NB4 (cell line): ENCODE data around the gene SFTPB.
A peak's percentile ranks its signal among the peaks of the same experiment; 100 is the strongest.

Source experiments
- DNase-seq: peaks from one replicate; pipeline ENCODE4 v3.0.0; 2010; ENCODE audit warnings: low read depth
- H3K4me3 ChIP-seq: one replicate; pipeline ENCODE4 v1.5.1; 2011; ENCODE audit warnings: mild to moderate bottlenecking, low read depth, low read length, moderate library complexity
- CTCF ChIP-seq: IDR thresholded peaks from one replicate; pipeline ENCODE4 v1.5.1; 2012; ENCODE audit warnings: low read depth, low read length
- MAX ChIP-seq: IDR thresholded peaks from 2 replicates; pipeline ENCODE4 v1.6.1; 2011; ENCODE audit warnings: low read depth, low read length
- MYC ChIP-seq: IDR thresholded peaks from 2 replicates; pipeline ENCODE4 v1.6.1; 2011; ENCODE audit warnings: low read depth, low read length
- POLR2A ChIP-seq: IDR thresholded peaks from 2 replicates; pipeline ENCODE4 v1.6.1; 2011; ENCODE audit warnings: mild to moderate bottlenecking; ENCODE audit not compliant: insufficient read length; ENCODE audit errors: extremely low read depth

SFTPB gene

GRCh38 chr2:85647823-85648526 lies 20.0 kb downstream of the SFTPB start:
- H3K4me3 ChIP-seq: no peak overlapping the region
- peak; percentile 79 for DNase-seq
- no peak for TF ChIP-seq MYC
- no peak for TF ChIP-seq CTCF
- TF ChIP-seq MAX: no peak
- no peak for TF ChIP-seq POLR2A

- DNase-seq: no peak
- TF ChIP-seq POLR2A (no peak), MYC (no peak)
- no peak overlapping the region for H3K4me3 ChIP-seq
These were observed 21.8 kb downstream of the SFTPB start for GRCh38 chr2:85646166-85646565.

- TF ChIP-seq POLR2A: no peak
- no peak for TF ChIP-seq MAX
- TF ChIP-seq MYC: no peak
- no peak for TF ChIP-seq CTCF
These were observed 23.1 kb downstream of the SFTPB start for GRCh38 chr2:85644909-85645308.

GRCh38 chr2:85642725-85643124 lies 25.3 kb downstream of the SFTPB start:
- no peak for TF ChIP-seq CTCF
- no peak for TF ChIP-seq MAX
- no peak for TF ChIP-seq MYC
- TF ChIP-seq POLR2A: no peak
- DNase-seq: no peak
- H3K4me3 ChIP-seq: no peak overlapping the region

More at GRCh38 chr2:85644909-85645308, 23.1 kb downstream of the SFTPB start:
- no peak overlapping the region for H3K4me3 ChIP-seq
- DNase-seq: no peak

- no peak for DNase-seq
- TF ChIP-seq MAX: no peak
- TF ChIP-seq POLR2A: no peak
- TF ChIP-seq MYC: no peak
- TF ChIP-seq CTCF: no peak
- H3K4me3 ChIP-seq: no peak overlapping the region
These were observed 32.4 kb downstream of the SFTPB start for GRCh38 chr2:85635636-85636035.

- DNase-seq: no peak
These were observed 33.0 kb downstream of the SFTPB start for GRCh38 chr2:85635011-85635410.

More at GRCh38 chr2:85635011-85635410, 33.0 kb downstream of the SFTPB start:
- H3K4me3 ChIP-seq: no peak overlapping the region
- TF ChIP-seq MAX (no peak), POLR2A (no peak), CTCF (no peak), MYC (no peak)
